NCI-H2081 (cell line): Measurements from ENCODE around the gene ZNF280D.
"Not testable (repeated sequence)": the region's sequence is repeated elsewhere in the genome, so short reads cannot be mapped to it uniquely, and the experiment has no call there.

Experiments
- DNase-seq, 2 experiments: peaks; one replicate each; lab custom pipeline; 2025; lab: John Stamatoyannopoulos, UW

The ZNF280D gene

DNA sequence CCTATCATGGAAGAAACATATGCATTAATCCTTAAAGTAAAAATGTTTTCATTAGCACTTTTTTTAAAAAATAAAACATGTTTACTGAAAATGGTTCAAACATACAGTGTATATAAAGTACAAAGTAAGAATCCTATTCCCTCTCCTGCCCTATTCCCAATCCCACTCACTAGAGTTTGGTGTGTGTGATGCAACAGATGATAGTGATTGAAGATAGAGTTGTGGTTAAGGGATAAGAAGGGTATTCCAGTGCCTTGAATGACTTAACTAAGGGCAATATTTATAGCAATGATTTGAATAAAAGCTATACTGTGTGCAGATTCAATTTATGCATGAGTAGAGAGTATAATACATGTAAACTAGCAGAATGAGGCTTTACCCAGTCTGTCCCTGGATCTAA is 18.1 kb downstream of the ZNF280D start:
- DNase-seq = no peak

DNA sequence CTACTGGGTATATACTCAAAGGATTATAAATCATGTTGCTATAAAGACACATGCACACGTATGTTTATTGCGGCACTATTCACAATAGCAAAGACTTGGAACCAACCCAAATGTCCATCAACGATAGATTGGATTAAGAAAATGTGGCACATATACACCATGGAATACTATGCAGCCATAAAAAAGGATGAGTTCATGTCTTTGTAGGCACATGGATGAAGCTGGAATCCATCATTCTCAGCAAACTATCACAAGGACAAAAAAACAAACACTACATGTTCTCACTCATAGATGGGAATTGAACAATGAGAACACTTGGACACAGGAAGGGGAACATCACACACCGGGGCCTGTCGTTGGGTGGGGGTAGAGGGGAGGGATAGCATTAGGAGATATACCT is 23.8 kb downstream of the ZNF280D start:
- not testable (repeated sequence) for DNase-seq

DNA sequence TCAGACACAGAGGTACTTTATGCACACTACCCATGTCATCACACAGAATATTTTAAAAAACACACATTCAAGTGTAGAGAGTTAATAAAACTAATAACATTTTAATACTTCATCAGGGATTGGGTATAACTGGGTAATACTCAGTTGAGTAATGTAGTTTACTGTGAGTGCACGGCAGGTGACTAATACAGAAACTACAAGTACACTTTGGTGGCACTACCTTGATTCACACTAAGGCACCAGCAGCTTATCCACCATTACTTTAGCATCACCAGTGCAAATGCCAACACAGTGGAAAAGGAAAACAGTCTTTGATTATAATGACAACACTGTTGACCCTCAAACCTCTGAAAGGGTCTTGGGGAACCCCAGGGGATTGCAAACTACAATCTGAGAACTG is 33.6 kb downstream of the ZNF280D start:
- no peak for DNase-seq

DNA sequence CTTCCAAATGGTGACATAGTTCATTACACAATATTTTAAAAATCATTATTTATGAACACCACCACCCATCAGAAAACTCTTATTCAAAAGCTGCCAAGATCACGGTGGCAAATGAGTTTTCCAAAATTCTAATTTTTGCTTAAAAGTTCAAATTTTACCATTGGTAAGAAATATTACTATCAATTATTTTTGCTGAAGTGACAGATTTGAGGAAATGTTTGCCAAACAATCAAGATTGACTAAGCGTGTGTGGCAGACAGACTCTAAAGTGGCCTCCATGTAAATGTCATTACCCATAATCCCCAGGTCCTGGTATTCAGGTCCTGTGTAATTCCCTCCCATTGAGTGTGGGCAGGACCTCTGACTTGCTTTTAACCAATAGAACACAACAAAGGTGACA is 35.0 kb downstream of the ZNF280D start:
- no peak for DNase-seq

DNA sequence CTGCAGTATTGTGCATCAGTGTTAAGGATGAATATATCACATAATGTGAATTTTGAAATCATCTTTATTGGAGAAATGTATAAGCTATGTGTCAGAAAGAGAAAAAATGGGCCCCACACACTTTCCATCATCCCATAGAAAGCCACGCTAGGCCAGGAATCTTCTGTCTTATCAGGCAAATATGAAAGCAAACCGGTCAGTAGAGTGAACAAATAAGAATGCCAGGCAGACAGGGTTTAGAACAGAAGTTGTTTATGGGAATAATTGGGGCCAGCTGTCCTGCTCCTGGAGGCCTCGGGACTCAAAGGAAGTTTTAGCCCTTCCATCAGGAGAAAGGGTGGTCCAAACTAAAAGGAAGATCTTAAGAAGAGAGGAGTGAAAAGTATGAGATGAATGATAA is 39.5 kb downstream of the ZNF280D start:
- DNase-seq = no peak

DNA sequence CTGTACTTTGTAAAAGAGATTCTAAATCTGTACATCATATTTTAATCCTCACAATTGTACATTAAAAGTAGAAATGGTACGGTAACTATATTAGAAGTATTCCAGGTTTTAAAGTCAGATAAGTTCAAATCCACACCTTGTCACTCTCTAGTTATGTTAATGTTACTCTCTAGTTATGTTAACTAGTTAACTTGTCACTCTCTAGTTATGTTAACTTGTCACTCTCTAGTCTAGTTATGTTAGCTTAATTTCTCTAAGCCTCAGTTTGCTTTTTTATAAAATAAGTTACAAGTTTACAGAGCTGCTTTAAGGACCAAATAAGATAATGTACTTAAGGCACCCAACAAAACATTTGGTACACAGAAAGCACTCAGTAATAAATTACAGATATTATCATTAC is 42.6 kb downstream of the ZNF280D start:
- no peak for DNase-seq

DNA sequence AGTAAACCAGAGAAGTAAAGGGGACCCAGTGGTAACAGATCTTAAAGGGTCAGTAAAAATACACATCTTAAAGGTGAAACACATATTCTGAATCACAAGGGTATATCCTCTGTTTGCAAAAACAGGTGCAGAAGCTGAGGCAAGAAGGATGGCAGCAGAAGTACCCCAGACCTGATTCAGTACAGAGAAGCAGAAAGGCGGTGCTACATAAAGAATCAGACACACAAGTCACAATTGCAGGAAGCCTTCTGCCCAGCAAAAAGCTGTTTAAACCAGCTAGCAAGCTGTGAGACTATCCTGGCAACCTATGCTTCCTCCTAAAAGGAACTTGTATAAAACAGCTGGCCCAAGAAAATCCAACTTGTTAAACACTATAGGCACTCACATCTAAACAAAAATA is 49.4 kb downstream of the ZNF280D start:
- no peak for DNase-seq

DNA sequence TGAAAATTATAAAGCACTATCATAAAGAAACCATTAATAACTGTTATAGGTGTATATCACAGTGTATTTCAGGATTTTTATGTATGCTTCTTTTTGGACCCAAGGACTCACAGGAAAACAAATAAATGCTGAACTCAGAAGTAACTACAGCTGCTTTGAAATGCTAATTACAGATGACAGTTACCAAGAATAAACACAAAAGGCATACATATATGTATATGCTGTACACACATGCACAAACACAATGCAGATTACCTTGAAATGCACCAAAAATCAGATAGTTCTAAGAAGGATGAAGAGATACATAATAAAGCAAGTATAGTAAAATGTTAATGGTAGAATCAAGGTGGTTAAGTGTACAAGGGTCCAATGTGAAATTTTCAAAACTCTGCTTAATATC is 52.2 kb downstream of the ZNF280D start:
- no peak for DNase-seq

DNA sequence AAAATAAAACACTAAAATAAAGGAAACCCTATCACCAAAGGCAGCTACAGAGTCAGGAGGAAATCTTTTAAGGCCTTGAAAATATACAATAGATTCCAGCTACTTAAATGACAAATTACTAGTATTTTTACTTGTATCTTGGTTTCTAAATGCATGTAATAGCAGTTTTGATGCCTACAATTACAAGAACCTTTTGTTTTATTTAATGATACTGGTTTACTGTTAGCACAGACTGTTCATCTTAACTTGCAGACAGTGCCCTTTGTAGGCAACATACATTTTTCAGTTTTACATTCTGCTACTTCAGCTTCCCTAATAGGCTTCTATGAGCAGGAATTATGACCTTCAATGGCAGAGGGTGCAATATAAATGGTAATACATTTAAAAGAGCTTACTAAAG is 54.1 kb downstream of the ZNF280D start:
- no peak for DNase-seq

DNA sequence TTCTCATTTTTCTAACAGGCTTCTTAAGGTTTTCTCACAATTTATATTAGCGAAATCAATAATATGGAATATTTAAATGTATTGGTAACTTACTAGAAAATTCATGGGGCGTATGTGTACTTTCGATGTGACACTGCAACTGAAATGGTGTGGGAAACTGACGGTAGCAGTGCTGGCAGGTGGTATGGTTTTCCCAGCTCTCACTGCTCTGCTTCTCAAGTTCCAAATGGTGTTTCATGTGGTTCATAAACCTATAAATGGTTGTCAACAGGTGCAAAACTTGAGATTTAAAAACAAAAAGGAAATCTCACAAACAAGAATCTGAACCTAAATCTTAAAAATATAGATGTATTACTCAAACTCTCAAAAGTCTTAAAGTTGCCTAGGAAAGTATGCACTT is 54.7 kb downstream of the ZNF280D start:
- no peak for DNase-seq

DNA sequence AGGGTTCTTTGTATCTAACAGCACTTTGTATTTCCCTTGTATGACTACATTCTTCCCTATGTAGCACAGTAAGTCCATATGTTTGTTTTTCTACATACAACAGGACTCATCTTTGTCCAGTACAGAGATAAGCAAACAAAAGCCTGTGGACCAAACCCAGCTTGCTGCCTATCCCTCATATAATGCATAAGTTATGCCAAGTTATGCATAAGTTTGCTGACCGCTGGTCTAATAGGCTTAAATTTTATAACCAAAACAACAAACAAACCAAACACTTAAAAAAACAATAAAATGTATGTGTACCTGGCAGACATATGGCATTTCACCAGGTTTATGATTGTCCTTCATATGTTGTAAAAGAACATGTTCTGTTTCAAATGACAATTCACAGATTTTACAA is 56.0 kb downstream of the ZNF280D start:
- no peak for DNase-seq

DNA sequence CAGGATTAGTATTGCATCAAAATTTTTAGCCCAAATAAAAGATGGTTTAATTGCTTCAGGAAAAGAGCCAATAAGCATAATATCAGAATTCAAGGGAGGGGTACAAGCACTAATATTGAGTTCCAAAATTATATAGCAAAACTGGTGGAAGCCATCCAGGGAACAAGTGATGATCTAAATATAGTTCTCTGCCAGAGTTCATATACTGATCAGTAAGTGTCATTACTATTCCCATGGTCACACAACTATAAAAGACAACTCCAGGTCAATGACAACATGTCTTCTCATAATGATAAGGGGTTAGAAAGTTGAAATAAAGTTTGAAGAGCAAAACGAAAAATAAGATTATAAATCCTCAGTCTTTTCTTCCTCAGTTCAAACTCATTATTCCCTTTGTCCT is 57.4 kb downstream of the ZNF280D start:
- DNase-seq = no peak

DNA sequence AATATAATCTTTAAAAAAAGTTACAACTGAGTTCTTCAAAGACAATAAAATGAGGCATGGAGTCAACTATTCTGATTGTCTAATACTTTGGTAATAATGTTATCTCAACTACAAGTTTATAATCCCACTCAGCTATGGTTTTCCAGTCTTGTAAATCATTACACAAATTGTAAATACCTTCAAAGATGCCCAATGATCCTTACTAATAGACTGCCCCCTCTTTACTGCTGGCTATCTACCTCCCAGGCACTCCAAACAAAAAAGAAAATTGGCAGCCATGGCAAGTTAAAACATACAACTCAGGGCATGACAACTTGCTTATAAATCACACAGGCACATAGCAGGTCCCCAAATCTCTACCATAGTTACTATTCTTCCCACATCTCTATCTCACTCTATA is 58.5 kb downstream of the ZNF280D start:
- DNase-seq = no peak

DNA sequence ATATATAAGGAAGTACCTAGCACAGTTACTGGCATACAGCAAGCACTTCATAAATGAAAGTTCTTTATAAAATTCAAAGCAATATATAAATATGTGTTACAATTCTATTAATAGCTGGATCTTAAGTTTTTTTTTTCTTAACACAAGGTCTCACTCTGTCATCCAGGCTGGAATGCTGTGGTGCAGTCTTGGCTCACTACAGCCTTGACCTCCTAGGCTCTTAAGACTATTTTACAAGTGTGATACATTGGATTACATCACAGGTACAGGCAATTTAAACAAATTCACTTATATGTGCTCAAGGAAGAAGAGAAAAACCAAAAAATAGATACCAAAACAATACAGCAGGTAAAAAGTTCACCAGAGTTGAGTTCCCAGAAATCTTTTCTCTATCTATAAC is 60.6 kb downstream of the ZNF280D start:
- DNase-seq = no peak

DNA sequence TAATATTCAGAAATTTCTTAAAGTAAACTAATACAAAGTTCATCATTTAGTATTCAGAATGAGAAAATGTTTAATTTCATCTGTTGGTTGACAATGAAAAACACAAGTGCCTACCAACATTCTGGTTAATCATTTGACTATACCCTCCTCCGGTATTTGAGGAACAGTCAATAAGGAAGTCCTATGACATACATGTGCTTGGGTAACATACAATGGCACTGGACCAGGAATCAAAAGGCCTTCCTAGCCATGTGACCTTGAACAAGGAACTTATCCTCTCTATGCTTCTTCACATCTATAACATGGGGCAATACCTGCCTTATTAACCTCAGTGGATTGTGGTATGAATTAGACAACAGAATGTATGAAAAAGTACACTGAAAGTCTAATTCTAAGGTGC is 65.8 kb downstream of the ZNF280D start:
- DNase-seq = no peak

DNA sequence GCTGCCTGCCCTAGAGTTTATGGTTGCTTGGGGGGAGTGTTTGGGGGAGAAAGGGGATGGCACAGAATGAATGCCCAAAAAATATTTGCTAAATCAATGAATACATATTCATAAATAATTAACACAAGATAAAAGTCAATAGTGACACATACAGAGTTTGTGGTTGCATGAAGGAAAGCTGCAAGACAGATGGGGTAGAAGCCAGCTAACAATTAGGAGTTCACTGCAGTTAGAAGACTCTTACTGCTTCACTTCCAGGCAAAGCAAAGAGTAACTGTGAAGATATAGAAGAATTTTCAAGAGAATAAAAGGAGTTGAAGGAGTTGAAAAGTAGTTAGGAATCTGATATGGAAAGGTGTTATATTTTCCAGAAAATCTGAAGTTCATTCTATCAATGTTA is 72.4 kb downstream of the ZNF280D start:
- no peak for DNase-seq

DNA sequence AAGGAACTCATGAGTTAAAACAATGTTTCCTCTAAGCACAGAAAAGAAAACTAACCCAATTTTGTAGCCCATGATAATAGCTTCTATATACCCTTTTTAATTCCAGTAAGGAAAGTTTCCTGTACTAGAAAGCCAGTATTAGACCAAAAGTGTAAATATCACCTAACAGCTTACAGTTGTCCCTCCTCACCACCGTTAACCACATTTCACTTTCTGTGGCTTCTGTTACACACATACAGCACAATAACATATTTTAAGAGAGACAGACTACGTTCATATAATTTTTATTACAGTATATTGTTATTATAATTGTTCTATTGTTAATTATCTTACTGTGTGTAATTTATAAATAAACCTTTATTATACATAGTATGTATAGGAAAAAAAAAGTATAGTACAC is 74.1 kb downstream of the ZNF280D start:
- no peak for DNase-seq

DNA sequence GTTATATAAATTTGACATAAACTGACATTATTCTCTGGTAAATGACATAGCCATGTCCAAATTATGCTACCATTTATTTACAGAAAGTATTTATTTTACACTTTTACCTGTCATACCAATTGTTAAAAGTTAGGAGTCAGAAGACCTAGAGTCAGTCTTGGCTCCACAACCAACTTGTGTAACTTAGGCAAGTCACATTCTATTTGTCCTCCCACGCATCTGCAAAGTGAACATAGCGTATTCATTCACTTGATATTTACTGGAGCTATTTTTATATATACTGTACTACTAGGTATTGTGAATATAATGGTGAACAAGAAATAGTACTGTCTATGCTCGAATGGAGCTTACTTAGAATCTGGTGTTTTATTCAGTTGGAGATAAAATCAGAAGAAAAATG is 78.7 kb downstream of the ZNF280D start:
- no peak for DNase-seq

DNA sequence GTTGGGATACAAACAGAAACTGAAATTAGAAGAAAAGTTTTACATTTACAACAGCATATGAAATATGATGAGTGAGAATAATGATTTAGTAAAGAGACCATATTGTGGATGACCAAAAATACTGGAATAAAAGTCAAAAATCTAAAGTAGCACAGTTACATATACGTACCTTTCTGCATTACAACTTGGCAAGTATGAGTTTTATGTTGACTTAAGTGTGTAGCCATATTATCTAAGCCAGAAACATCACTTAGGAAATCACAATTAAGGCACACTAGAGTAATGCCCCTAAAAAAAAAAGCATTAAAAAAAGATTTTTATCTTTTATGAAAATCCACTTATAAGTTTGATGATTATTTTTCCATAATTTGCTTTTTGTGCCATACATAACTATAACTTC is 79.1 kb downstream of the ZNF280D start:
- no peak for DNase-seq

DNA sequence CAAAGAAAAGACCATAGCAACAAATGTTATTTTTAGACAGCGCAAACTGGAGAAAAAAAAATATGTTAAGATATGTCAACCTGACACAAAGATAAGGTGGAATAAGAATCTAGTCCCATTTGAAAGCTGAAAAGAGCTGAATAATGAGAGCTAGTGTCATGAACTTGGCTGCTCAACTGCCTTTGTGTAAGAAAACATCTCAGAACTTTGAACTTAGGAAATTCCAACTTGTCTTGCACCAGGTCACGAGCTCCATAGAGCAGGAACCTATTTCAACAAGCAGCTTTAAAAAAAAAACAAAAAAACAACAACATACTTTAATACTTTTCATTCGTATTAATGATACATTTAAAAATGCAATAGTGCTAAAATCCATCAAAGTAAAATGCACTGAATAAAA is 79.5 kb downstream of the ZNF280D start:
- no peak for DNase-seq

DNA sequence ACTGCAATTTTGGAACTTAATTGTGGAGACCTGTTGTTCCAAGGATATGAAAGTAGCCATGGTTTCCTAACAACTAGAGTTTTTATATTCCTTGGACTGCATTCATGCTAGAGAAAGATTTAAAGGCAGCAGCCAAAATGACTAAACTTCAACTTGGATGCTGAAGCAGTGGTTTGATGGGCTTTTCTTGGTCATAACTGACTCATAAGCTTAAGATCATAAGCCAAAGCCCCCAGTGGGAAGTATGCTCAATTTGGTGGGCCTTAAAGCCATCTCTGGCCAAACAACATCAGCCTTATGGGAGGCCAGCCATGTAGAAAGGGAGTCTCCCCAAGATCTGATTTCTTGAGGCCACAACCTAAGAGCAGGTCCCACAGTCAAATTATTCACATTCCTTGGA is 80.2 kb downstream of the ZNF280D start:
- no peak for DNase-seq

DNA sequence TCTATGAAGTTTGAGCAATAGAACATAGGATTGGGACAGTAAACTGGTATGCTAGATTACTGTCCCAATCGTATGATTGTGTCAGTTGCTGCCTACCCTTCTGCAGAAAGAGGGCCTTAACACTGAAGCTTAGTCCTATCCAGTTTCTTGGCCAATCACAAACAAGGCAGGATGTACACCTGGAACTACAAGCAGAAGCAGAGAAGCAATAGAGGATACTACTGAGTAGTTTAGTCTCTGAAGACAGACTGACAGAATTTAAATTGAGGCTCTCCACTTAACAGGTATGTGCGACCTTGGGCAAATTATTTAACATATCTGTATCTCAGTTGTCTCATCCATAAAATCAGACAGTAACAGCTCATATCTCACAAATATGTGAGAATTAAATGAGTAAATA is 85.0 kb downstream of the ZNF280D start:
- no peak for DNase-seq

DNA sequence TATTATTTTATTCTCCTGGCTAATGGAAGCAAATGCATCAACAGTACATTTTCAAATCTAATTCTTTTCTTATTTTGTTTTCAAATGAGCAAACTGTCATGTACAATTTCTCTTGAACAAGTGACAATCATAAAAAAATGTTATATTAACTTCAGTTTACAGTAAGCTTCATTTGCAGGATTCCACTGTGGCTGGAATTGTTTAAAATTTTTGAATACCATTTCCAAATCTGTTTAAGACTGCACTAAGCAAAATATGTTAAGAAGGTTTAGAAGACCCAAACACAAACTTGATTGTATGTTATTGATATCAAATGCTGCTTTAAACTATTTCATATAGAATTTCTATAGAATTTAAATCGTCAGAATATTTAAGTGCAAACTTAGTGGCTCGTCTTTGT is 92.8 kb downstream of the ZNF280D start:
- no peak for DNase-seq

DNA sequence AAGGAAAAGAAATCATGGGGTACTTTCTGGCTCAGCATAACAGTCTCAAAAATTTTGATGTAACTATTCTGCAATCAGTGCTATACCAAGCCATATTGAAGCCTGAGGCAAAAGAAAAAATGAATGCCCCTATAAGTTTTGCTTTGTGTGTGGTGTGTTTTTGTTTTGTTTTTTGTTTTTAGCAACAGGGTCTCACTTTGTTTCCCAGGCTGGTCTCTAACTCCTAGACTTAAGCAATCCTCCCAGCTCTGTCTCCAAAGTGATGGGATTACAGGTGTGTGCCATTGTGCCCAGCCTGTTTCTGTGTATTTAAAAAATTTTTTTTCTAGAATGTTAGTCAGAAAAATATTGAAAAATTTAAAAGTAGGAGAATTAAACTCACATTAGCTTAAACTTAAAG is 93.2 kb downstream of the ZNF280D start:
- DNase-seq = no peak

DNA sequence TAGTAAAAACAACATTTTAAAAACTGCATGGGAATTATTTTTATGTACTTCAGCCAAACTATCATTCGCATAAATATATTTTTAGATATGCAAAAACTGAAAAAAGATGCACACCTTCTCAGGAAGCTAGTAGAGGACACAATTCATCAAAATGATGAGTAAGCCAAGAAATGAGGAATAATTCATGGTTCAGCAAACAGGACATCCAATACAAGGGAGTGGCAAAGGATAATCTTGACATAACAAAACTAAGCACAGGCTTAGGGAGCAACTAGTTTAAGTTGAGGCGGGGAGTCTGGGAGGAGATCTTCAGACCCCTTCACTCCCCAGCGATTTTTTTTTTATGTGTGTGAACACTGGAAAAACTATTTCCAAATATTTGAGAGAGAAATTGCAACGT is 93.7 kb downstream of the ZNF280D start:
- DNase-seq = no peak
